Fibroblast of lung (primary cell): ENCODE results near the gene BCL3. TPM values are rescaled to one million over a fixed set of nuclear protein-coding genes. Genes with fewer than 3 reads are reported as not detected.
A peak's percentile ranks its signal among the peaks of the same experiment; 100 is the strongest.

Experiments
- DNase-seq, 2 donors: peaks; one replicate each; pipeline versions ENCODE4 v3.0.0 to v3.0.0-alpha.2; 2010; ENCODE audit warnings: low read depth in 2 of 2
- H2AFZ ChIP-seq: 2 replicates; pipeline ENCODE4 v1.5.1; 2012; ENCODE audit warnings: low read length, control low read depth, inconsistent platforms
- H3K27ac ChIP-seq: 2 replicates; pipeline ENCODE4 v1.5.1; 2011; ENCODE audit warnings: low read length, control low read depth; ENCODE audit not compliant: insufficient read depth
- H3K27me3 ChIP-seq: 2 replicates; pipeline ENCODE4 v1.5.1; 2011; ENCODE audit warnings: mild to moderate bottlenecking, low read length; ENCODE audit not compliant: control insufficient read depth, insufficient read depth
- H3K36me3 ChIP-seq: 2 replicates; pipeline ENCODE4 v1.5.1; 2011; ENCODE audit warnings: low read length; ENCODE audit not compliant: control insufficient read depth, insufficient read depth
- H3K4me1 ChIP-seq: 2 replicates; pipeline ENCODE4 v1.5.1; 2011; ENCODE audit warnings: low read length; ENCODE audit not compliant: control insufficient read depth, insufficient read depth; ENCODE audit errors: extremely low read depth
- H3K4me2 ChIP-seq: 2 replicates; pipeline ENCODE4 v1.5.1; 2011; ENCODE audit warnings: low read length, control low read depth; ENCODE audit not compliant: insufficient read depth; ENCODE audit errors: extremely low read depth
- H3K4me3 ChIP-seq, 4 experiments: fragments of 200-600 bp in 1 of 4; sonication (generic) in 1 of 4; replicated peaks in 1 of 4; 2 replicates each; pipeline ENCODE4 v1.5.1; 2011 to 2016; ENCODE audit warnings: low read length in 4 of 4, low read depth in 3 of 4, mild to moderate bottlenecking in 3 of 4, control low read depth in 2 of 4, inconsistent platforms in 1 of 4, mixed read lengths in 1 of 4; ENCODE audit not compliant: insufficient read depth in 1 of 4; ENCODE audit errors: control extremely low read depth in 1 of 4
- H3K79me2 ChIP-seq: 2 replicates; pipeline ENCODE4 v1.5.1; 2012; ENCODE audit warnings: mild to moderate bottlenecking, low read length, inconsistent platforms; ENCODE audit not compliant: control insufficient read depth, insufficient read depth
- H3K9ac ChIP-seq: 2 replicates; pipeline ENCODE4 v1.5.1; 2011; ENCODE audit warnings: mild to moderate bottlenecking, low read length, control low read depth; ENCODE audit not compliant: insufficient read depth
- H3K9me3 ChIP-seq: 2 replicates; pipeline ENCODE4 v1.5.1; 2012; ENCODE audit warnings: low read depth, low read length; ENCODE audit not compliant: control insufficient read depth, insufficient read depth
- H4K20me1 ChIP-seq: 2 replicates; pipeline ENCODE4 v1.5.1; 2011; ENCODE audit warnings: low read length; ENCODE audit not compliant: control insufficient read depth, insufficient read depth; ENCODE audit errors: extremely low read depth
- EZH2 ChIP-seq: IDR thresholded peaks from 2 replicates; pipeline ENCODE4 v1.5.1; 2012; ENCODE audit warnings: low read length, control low read depth, mild to moderate bottlenecking; ENCODE audit errors: missing control alignments
- polyA plus RNA-seq, 2 donors: library from polyadenylated mRNA; depleted of rRNA in 1 of 2; stranded (reverse) in 1 of 2; unstranded in 1 of 2; fragments of >200 nt; gene quantifications; 2 replicates each; pipeline ENCODE4 v1.2.1, GENCODE V29; 2011 to 2012; ENCODE audit warnings: missing spikeins in 1 of 2
- total RNA-seq: library from RNA; depleted of rRNA; stranded (reverse); fragments of >200 nt; gene quantifications from 2 replicates; pipeline ENCODE4 v1.2.1, GENCODE V29; 2014
- TF ChIP-seq, protein P1 (sequence below), 2 donors: IDR thresholded peaks in 1 of 2; conservative IDR thresholded peaks in 1 of 2; 1 replicate in 1 of 2; 2 replicates in 1 of 2; pipeline ENCODE4 v1.5.1; 2011 to 2012; ENCODE audit warnings: low read length in 2 of 2, control low read depth in 1 of 2, inconsistent platforms in 1 of 2, low read depth in 1 of 2, mild to moderate bottlenecking in 1 of 2

Gene BCL3
- total and polyA plus RNA-seq, 2 donors (not counting 1 experiment from before 2014, with no cell fraction given), result 6.8 to 20.6 TPM

DNA sequence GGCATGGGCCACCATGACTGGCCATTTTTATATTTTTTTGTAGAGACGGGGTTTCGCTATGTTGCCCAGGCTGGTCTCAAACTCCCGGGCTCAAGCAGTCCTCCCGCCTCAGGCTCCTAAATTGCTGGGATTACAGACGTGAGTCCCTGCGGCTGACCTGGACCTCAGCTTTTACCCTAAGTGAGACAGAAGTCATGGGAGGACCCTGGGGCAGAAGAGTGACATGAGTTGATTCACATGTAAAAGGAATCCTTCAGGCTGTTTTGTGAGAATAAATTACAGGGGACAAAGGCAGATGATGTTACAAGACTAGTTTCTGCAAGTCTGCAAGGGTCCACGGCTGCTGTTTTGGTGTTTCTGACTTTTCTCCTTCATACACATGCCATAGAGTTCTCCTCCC is 57.8 kb downstream of the BCL3 start:
- TF ChIP-seq, protein P1, sequence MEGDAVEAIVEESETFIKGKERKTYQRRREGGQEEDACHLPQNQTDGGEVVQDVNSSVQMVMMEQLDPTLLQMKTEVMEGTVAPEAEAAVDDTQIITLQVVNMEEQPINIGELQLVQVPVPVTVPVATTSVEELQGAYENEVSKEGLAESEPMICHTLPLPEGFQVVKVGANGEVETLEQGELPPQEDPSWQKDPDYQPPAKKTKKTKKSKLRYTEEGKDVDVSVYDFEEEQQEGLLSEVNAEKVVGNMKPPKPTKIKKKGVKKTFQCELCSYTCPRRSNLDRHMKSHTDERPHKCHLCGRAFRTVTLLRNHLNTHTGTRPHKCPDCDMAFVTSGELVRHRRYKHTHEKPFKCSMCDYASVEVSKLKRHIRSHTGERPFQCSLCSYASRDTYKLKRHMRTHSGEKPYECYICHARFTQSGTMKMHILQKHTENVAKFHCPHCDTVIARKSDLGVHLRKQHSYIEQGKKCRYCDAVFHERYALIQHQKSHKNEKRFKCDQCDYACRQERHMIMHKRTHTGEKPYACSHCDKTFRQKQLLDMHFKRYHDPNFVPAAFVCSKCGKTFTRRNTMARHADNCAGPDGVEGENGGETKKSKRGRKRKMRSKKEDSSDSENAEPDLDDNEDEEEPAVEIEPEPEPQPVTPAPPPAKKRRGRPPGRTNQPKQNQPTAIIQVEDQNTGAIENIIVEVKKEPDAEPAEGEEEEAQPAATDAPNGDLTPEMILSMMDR (conservative IDR thresholded peaks at IDR 0.05 in 1 of 2, IDR thresholded peaks at IDR 0.05 in 1 of 2; ENCODE audit: low read depth in 1 of 2, low read length in 2 of 2), result no peak
- TF ChIP-seq EZH2, result no peak
- no peak for DNase-seq
- H3K4me3 ChIP-seq, result no peak overlapping the region
- no peaks in the 10 kb centered on the region for H4K20me1 ChIP-seq
- H3K27ac ChIP-seq, result no peak overlapping the region
- H3K79me2 ChIP-seq, result no peaks in the 10 kb centered on the region
- H2AFZ ChIP-seq, result no peak overlapping the region
- peaks cover 11% of the 10 kb centered on the region for H3K4me1 ChIP-seq
- no peak overlapping the region for H3K9ac ChIP-seq
- no peak overlapping the region for H3K4me2 ChIP-seq
- no peaks in the 10 kb centered on the region for H3K27me3 ChIP-seq
- H3K9me3 ChIP-seq, result no peaks in the 10 kb centered on the region
- no peaks in the 10 kb centered on the region for H3K36me3 ChIP-seq

DNA sequence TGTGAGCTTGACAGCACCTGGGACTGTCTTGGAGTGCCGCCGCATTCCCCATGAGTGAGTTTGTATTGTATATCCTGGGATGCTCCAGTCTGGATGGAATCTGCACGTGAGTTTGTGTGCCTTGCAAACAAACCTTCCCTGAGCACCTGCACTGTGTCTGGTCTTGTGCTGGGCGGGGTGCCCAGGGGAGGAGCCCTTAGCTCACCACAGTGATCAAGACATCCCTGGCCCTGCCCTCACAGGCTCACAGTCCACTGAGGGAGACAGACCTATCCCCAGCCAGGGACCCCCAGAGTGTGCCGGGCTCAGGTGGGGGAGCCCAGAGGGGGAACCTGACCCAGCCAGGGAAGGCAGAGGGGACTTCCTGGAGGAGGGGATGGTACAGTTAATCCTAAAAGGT is 58.7 kb downstream of the BCL3 start:
- Histone ChIP-seq H3K4me3 (no peak overlapping the region), H3K9me3 (no peaks in the 10 kb centered on the region), H2AFZ (no peak overlapping the region), H3K4me2 (no peak overlapping the region), H3K79me2 (no peaks in the 10 kb centered on the region), H3K27me3 (no peaks in the 10 kb centered on the region), H3K36me3 (no peaks in the 10 kb centered on the region), H3K27ac (no peak overlapping the region), H3K9ac (no peak overlapping the region), H3K4me1 (peaks cover 11% of the 10 kb centered on the region), H4K20me1 (no peaks in the 10 kb centered on the region)
- TF ChIP-seq EZH2, result no peak
- TF ChIP-seq, protein P1 (conservative IDR thresholded peaks at IDR 0.05 in 1 of 2, IDR thresholded peaks at IDR 0.05 in 1 of 2; ENCODE audit: low read depth in 1 of 2, low read length in 2 of 2), result no peak
- no peak for DNase-seq

DNA sequence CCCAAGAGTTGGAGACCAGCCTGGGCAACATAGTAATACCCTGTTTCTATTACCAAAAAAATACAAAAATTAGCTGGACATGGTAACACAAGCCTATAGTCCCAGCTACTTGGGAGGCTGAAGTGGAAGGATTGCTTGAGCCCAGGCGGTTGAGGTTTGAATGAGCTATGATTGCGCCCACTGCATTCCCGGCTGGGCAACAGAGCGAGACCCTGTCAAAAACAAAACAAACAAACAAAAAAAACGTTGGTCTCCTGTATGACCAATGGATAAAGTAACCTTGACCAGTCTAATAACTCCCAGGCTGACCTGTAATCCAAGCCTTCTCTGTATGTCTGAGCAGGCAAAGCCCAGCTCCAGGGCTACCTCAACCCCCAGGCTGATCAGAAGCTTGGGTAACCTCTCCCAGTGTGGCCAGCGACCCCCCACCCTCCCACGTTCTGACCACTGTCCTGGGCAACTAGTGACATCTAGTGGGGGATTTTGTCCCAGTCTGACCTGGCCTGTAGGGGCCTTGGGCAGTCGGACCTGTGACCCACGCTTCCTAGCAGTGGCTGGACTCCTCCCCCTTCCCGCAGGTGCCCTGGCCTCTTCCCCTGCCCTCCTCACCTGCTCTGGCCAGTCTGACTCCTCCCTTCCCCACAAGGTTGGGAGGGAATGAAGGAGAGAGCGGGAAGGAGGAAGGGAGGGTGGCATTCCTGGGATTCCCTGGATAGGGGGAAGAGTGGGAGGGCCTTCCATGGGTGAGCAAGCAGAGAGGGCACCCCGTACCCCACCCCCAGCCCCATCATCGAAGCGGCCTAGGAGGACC is 59.3 kb downstream of the BCL3 start:
- H3K27me3 ChIP-seq, result no peaks in the 10 kb centered on the region
- peak; percentile 43 to 60 for DNase-seq
- H4K20me1 ChIP-seq, result no peaks in the 10 kb centered on the region
- no peak overlapping the region for H3K4me3 ChIP-seq
- no peak overlapping the region for H3K27ac ChIP-seq
- H3K9ac ChIP-seq, result no peak overlapping the region
- H3K9me3 ChIP-seq, result no peaks in the 10 kb centered on the region
- peaks cover 11% of the 10 kb centered on the region for H3K4me1 ChIP-seq
- H3K79me2 ChIP-seq, result no peaks in the 10 kb centered on the region
- H2AFZ ChIP-seq, result no peak overlapping the region
- no peaks in the 10 kb centered on the region for H3K36me3 ChIP-seq
- TF ChIP-seq EZH2, result no peak
- TF ChIP-seq, protein P1 (conservative IDR thresholded peaks at IDR 0.05 in 1 of 2, IDR thresholded peaks at IDR 0.05 in 1 of 2; ENCODE audit: low read depth in 1 of 2, low read length in 2 of 2), result peak; percentile 48 to 56
- H3K4me2 ChIP-seq, result no peak overlapping the region
